T-cell (primary cell): Measurements from ENCODE around the gene TSR3. TPM values are rescaled to one million over a fixed set of nuclear protein-coding genes. Genes with fewer than 3 reads are reported as not detected.

Source experiments
- ATAC-seq, 4 experiments: fragments of 200-7000 bp in 3 of 4; fragments of 150-1000 bp in 1 of 4; cut with Tn5 transposase; replicated peaks in 1 of 4; 1 replicate in 3 of 4; 2 replicates in 1 of 4; pipeline ENCODE4 v1.10.0; 2021; ENCODE audit warnings: moderate library complexity in 3 of 4, mild to moderate bottlenecking in 2 of 4, moderate number of reproducible peaks in 1 of 4
- CTCF ChIA-PET, 2 donors: fragments of 300-600 bp; sonication (Branson Sonifier 250); formaldehyde crosslinking; loops; one replicate each; lab custom pipeline; 2022; ENCODE audit warnings: antibody characterized with exemption in 2 of 2; lab: Charles Lee
- POLR2A ChIA-PET, 2 donors: fragments of 300-600 bp; sonication (Branson Sonifier 250); formaldehyde crosslinking; loops; one replicate each; lab custom pipeline; 2022; ENCODE audit warnings: antibody characterized with exemption in 2 of 2; lab: Charles Lee
- DNase-seq, 35 experiments: peaks; one replicate each; pipeline versions ENCODE4 v3.0.0 to v3.0.0-alpha.2; 2013 to 2023
- H3K27ac ChIP-seq: one replicate; pipeline ENCODE4 v1.5.1; 2013; ENCODE audit warnings: low read length
- H3K27me3 ChIP-seq, 2 experiments: replicated peaks in 1 of 2; 1 replicate in 1 of 2; 2 replicates in 1 of 2; pipeline versions ENCODE4 v1.6.1 to v1.7.0; 2013; ENCODE audit warnings: low read length in 1 of 2, mixed read lengths in 1 of 2; ENCODE audit not compliant: control insufficient read depth in 2 of 2, insufficient read depth in 2 of 2; ENCODE audit errors: extremely low read depth in 1 of 2
- H3K36me3 ChIP-seq, 2 donors: 1 replicate in 1 of 2; 2 replicates in 1 of 2; pipeline versions ENCODE4 v1.6.1 to v1.7.0; 2013; ENCODE audit warnings: low read length in 1 of 2; ENCODE audit not compliant: control insufficient read depth in 2 of 2, insufficient read depth in 1 of 2; ENCODE audit errors: extremely low read depth in 1 of 2
- H3K4me1 ChIP-seq, 2 experiments: 1 replicate in 1 of 2; 2 replicates in 1 of 2; pipeline versions ENCODE4 v1.6.1 to v1.7.0; 2013; ENCODE audit warnings: low read length in 2 of 2, mixed read lengths in 1 of 2; ENCODE audit not compliant: insufficient read depth in 2 of 2, control insufficient read depth in 1 of 2; ENCODE audit errors: extremely low read depth in 1 of 2
- H3K4me3 ChIP-seq, 2 donors: 1 replicate in 1 of 2; 2 replicates in 1 of 2; pipeline versions ENCODE4 v1.5.1 to v1.7.0; 2013; ENCODE audit warnings: mild to moderate bottlenecking in 2 of 2, low read length in 1 of 2, moderate library complexity in 1 of 2; ENCODE audit not compliant: control insufficient read depth in 1 of 2; ENCODE audit errors: extremely low read depth in 1 of 2
- H3K9me3 ChIP-seq: 2 replicates; pipeline ENCODE4 v1.7.0; 2013
- H3K27ac Mint-ChIP-seq, 2 donors: one replicate each; pipeline ENCODE4 v1.8.0; 2020 to 2021; ENCODE audit warnings: mild to moderate bottlenecking in 2 of 2, mixed read lengths in 2 of 2
- H3K27me3 Mint-ChIP-seq, 2 donors: one replicate each; pipeline ENCODE4 v1.8.0; 2021 to 2022; ENCODE audit warnings: mixed read lengths in 2 of 2
- H3K36me3 Mint-ChIP-seq: one replicate; pipeline ENCODE4 v1.8.0; 2021; ENCODE audit warnings: mixed read lengths
- H3K4me1 Mint-ChIP-seq, 3 donors: one replicate each; pipeline ENCODE4 v1.8.0; 2020 to 2022; ENCODE audit warnings: mixed read lengths in 3 of 3, mild to moderate bottlenecking in 1 of 3
- H3K4me3 Mint-ChIP-seq, 3 donors: one replicate each; pipeline ENCODE4 v1.8.0; 2020 to 2022; ENCODE audit warnings: mild to moderate bottlenecking in 3 of 3, mixed read lengths in 3 of 3, moderate library complexity in 3 of 3
- H3K9me3 Mint-ChIP-seq, 3 donors: one replicate each; pipeline ENCODE4 v1.8.0; 2020 to 2022; ENCODE audit warnings: mixed read lengths in 3 of 3
- WGBS: methylation state at CpG from one replicate; pipeline ENCODE4 v1.1.5; 2013; ENCODE audit warnings: missing lambda C conversion rate; ENCODE audit not compliant: insufficient coverage; 5-methylcytosine and 5-hydroxymethylcytosine counted together
- total RNA-seq, 35 experiments: library from RNA in 6 of 35; stranded (reverse) in 6 of 35; fragments of 120-200 nt in 1 of 35; gene quantifications; one replicate each; pipeline versions ENCODE4 v1.2.1 to v1.2.4 and lab custom pipeline; 2013 to 2026

Gene TSR3
- total RNA-seq, 5 donors from 2014 or later (not counting 1 experiment from before 2014, with no cell fraction given): 25.4 to 53.1 (median 48.1) TPM

GRCh38 chr16:1374418-1375297 lies 23.0 kb upstream of the TSR3 start:
- Mint-ChIP-seq H3K9me3 (no peaks in the 10 kb centered on the region), H3K27me3 (no peaks in the 10 kb centered on the region), H3K4me3 (no peak overlapping the region), H3K4me1 (peaks cover 9 to 14% (median 10%) of the 10 kb centered on the region in 3 donors), H3K36me3 (peaks cover 3% of the 10 kb centered on the region), H3K27ac (no peak overlapping the region)
- 96% methylated on average over 44 of the region's 46 CpGs for WGBS
- Histone ChIP-seq H3K9me3 (no peaks in the 10 kb centered on the region), H3K27me3 (peaks cover 0 to 2% of the 10 kb centered on the region in 2 experiments), H3K36me3 (peaks cover 18 to 20% of the 10 kb centered on the region in 2 donors), H3K4me1 (peaks cover 0 to 12% of the 10 kb centered on the region in 2 experiments), H3K4me3 (no peak overlapping the region), H3K27ac (no peak overlapping the region)
- ChIA-PET CTCF (no interaction called here), POLR2A (interaction anchor here in 1 of 2 donors (0.7 kb wide), 1 partner anchor 32 kb away, joined by 3 read pairs; no protein-coding TSS in a partner anchor)
- DNase-seq (no peak), ATAC-seq (no peak)

GRCh38 chr16:1372292-1372950 lies 20.7 kb upstream of the TSR3 start:
- no peak overlapping the region for H3K27ac Mint-ChIP-seq
- no peak overlapping the region for H3K4me3 Mint-ChIP-seq
- POLR2A ChIA-PET: no interaction called here
- WGBS: 90% methylated on average over 2 of the region's 21 CpGs
- no peaks in the 10 kb centered on the region for H3K27me3 Mint-ChIP-seq
- H3K4me1 Mint-ChIP-seq: no peaks in the 10 kb centered on the region
- DNase-seq: no peak
- no peaks in the 10 kb centered on the region for H3K9me3 Mint-ChIP-seq
- H3K36me3 Mint-ChIP-seq: peaks cover 3% of the 10 kb centered on the region
- no peaks in the 10 kb centered on the region for H3K27me3 ChIP-seq
- no peak overlapping the region for H3K27ac ChIP-seq
- H3K4me1 ChIP-seq: no peaks in the 10 kb centered on the region
- H3K36me3 ChIP-seq: peaks cover 9 to 26% of the 10 kb centered on the region in 2 donors
- no peak for ATAC-seq
- H3K9me3 ChIP-seq: no peaks in the 10 kb centered on the region
- CTCF ChIA-PET: interaction anchor here in 1 of 2 donors (0.7 kb wide), 1 partner anchor 88 kb away, joined by 3 read pairs; no protein-coding TSS in a partner anchor
- no peak overlapping the region for H3K4me3 ChIP-seq

- 97% methylated on average over 26 of the region's 33 CpGs for WGBS
- peaks cover 10 to 32% of the 10 kb centered on the region in 2 donors for H3K36me3 ChIP-seq
- no peaks in the 10 kb centered on the region for H3K4me1 Mint-ChIP-seq
- no peak overlapping the region for H3K4me3 ChIP-seq
- no peak overlapping the region for H3K27ac ChIP-seq
- H3K27me3 Mint-ChIP-seq: no peaks in the 10 kb centered on the region
- ATAC-seq (no peak), DNase-seq (no peak)
- no peaks in the 10 kb centered on the region for H3K9me3 ChIP-seq
- H3K9me3 Mint-ChIP-seq: no peaks in the 10 kb centered on the region
- ChIA-PET CTCF (interaction anchor here in 1 of 2 donors (0.7 kb wide), 1 partner anchor 89 kb away, joined by 3 read pairs; no protein-coding TSS in a partner anchor), POLR2A (no interaction called here)
- H3K36me3 Mint-ChIP-seq: peaks cover 1% of the 10 kb centered on the region
- H3K4me3 Mint-ChIP-seq: no peak overlapping the region
- no peaks in the 10 kb centered on the region for H3K27me3 ChIP-seq
- H3K4me1 ChIP-seq: no peaks in the 10 kb centered on the region
- H3K27ac Mint-ChIP-seq: no peak overlapping the region
Measured at GRCh38 chr16:1371054-1371978, 19.6 kb upstream of the TSR3 start.

- Histone ChIP-seq H3K9me3 (no peaks in the 10 kb centered on the region), H3K4me1 (peaks cover 0 to 4% of the 10 kb centered on the region in 2 experiments), H3K36me3 (peaks cover 12 to 44% of the 10 kb centered on the region in 2 donors), H3K27me3 (no peaks in the 10 kb centered on the region), H3K4me3 (no peak overlapping the region), H3K27ac (no peak overlapping the region)
- Mint-ChIP-seq H3K27ac (no peak overlapping the region), H3K9me3 (no peaks in the 10 kb centered on the region), H3K4me1 (peaks cover 0 to 5% (median 2%) of the 10 kb centered on the region in 3 donors), H3K27me3 (no peaks in the 10 kb centered on the region), H3K36me3 (peaks cover 2% of the 10 kb centered on the region), H3K4me3 (no peak overlapping the region)
- CTCF ChIA-PET: interaction anchor here in 1 of 2 donors (0.6 kb wide), 1 partner anchor 11 kb away, joined by 7 read pairs; no protein-coding TSS in a partner anchor
- POLR2A ChIA-PET: no interaction called here
- DNase-seq (no peak), ATAC-seq (no peak)
- WGBS: 94% methylated on average over 14 of the region's 27 CpGs
Measured at GRCh38 chr16:1367486-1368174, 16.0 kb upstream of the TSR3 start.

- Mint-ChIP-seq H3K27ac (no peak overlapping the region), H3K4me3 (no peak overlapping the region), H3K4me1 (peaks cover 0 to 5% (median 2%) of the 10 kb centered on the region in 3 donors), H3K9me3 (no peaks in the 10 kb centered on the region), H3K36me3 (peaks cover 2% of the 10 kb centered on the region), H3K27me3 (no peaks in the 10 kb centered on the region)
- ATAC-seq: no peak
- H3K4me3 ChIP-seq: no peak overlapping the region
- no peak for DNase-seq
- ChIA-PET CTCF (interaction anchor here in 1 of 2 donors (0.6 kb wide), 1 partner anchor 11 kb away, joined by 7 read pairs; no protein-coding TSS in a partner anchor), POLR2A (no interaction called here)
- no peak overlapping the region for H3K27ac ChIP-seq
- peaks cover 13 to 52% of the 10 kb centered on the region in 2 donors for H3K36me3 ChIP-seq
- H3K4me1 ChIP-seq: peaks cover 0 to 4% of the 10 kb centered on the region in 2 experiments
- H3K9me3 ChIP-seq: no peaks in the 10 kb centered on the region
- H3K27me3 ChIP-seq: no peaks in the 10 kb centered on the region
- 97% methylated on average over 23 of the region's 24 CpGs for WGBS
Measured at GRCh38 chr16:1366712-1367299, 15.1 kb upstream of the TSR3 start.
